C4-2B (cell line): ENCODE data around the gene MIR17HG.

ENCODE experiments used
- ZFX ChIP-seq: fragments of 450-650 bp; IDR thresholded peaks from 2 replicates; pipeline ENCODE4 v1.6.1; 2017
- TF ChIP-seq, protein P1 (sequence below): fragments of 450-650 bp; conservative IDR thresholded peaks from 2 replicates; pipeline ENCODE4 v1.5.1; 2017; ENCODE audit warnings: mild to moderate bottlenecking

DNA sequence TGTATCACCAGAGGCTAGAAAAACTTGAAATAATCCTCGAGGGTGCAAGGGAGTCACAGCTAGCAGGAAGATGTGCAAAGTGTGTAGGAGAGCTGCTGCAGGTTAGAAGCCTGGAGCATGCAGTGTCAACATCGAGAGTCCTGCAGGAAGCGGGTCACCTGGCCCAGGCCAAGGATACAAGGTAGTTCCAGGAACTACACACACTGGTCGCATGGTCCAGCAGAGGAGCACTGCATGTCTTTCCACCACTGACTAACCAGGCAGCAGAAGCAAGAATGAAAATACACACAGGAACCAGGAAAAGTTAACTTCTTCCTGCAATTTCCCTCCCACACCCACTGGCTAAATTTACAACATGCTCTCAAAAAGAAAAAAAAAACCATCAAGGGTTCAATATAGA lies 36.0 kb upstream of the MIR17HG start:
- TF ChIP-seq, protein P1, sequence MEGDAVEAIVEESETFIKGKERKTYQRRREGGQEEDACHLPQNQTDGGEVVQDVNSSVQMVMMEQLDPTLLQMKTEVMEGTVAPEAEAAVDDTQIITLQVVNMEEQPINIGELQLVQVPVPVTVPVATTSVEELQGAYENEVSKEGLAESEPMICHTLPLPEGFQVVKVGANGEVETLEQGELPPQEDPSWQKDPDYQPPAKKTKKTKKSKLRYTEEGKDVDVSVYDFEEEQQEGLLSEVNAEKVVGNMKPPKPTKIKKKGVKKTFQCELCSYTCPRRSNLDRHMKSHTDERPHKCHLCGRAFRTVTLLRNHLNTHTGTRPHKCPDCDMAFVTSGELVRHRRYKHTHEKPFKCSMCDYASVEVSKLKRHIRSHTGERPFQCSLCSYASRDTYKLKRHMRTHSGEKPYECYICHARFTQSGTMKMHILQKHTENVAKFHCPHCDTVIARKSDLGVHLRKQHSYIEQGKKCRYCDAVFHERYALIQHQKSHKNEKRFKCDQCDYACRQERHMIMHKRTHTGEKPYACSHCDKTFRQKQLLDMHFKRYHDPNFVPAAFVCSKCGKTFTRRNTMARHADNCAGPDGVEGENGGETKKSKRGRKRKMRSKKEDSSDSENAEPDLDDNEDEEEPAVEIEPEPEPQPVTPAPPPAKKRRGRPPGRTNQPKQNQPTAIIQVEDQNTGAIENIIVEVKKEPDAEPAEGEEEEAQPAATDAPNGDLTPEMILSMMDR: no peak
- TF ChIP-seq ZFX: no peak
